Thoracic aorta (tissue), 2 donors: ENCODE data around the gene SMARCD3. TPM values are rescaled to one million over a fixed set of nuclear protein-coding genes. Genes with fewer than 3 reads are reported as not detected.

Source experiments
- ATAC-seq: fragments of 150-250 bp; one replicate; pipeline ENCODE4 v1.8.0; 2017; ENCODE audit warnings: low read depth; ENCODE audit not compliant: insufficient number of reproducible peaks, low FRiP score
- DNase-seq: peaks from one replicate; pipeline ENCODE4 v3.0.0-alpha.2; 2020; ENCODE audit warnings: low spot score
- H3K27ac ChIP-seq, 2 donors: fragments of 200-600 bp; sonication (generic); 1 replicate in 1 of 2; 2 replicates in 1 of 2; pipeline ENCODE4 v1.5.1; 2016; ENCODE audit warnings: mild to moderate bottlenecking in 2 of 2, moderate library complexity in 2 of 2
- H3K27me3 ChIP-seq: fragments of 200-600 bp; sonication (generic); replicated peaks from 2 replicates; pipeline ENCODE4 v1.6.0; 2016; ENCODE audit warnings: mild to moderate bottlenecking; ENCODE audit not compliant: insufficient read depth
- H3K36me3 ChIP-seq: fragments of 200-600 bp; sonication (generic); one replicate; pipeline ENCODE4 v1.5.1; 2016
- H3K4me1 ChIP-seq, 2 donors: fragments of 200-600 bp; sonication (generic); 1 replicate in 1 of 2; 2 replicates in 1 of 2; pipeline versions ENCODE4 v1.5.1 to v1.6.0; 2016; ENCODE audit warnings: low read depth in 2 of 2, mild to moderate bottlenecking in 1 of 2; ENCODE audit not compliant: control insufficient read depth in 1 of 2
- H3K4me3 ChIP-seq: fragments of 200-600 bp; sonication (generic); 2 replicates; pipeline ENCODE4 v1.5.1; 2016; ENCODE audit warnings: mild to moderate bottlenecking
- H3K9me3 ChIP-seq: fragments of 200-600 bp; sonication (generic); 2 replicates; pipeline ENCODE4 v1.5.1; 2016
- CTCF ChIP-seq: fragments of 200-600 bp; sonication (generic); IDR thresholded peaks from one replicate; pipeline ENCODE4 v1.5.1; 2019; ENCODE audit warnings: antibody characterized with exemption
- total RNA-seq, 2 donors: library from RNA; depleted of rRNA; stranded (reverse); fragments of >200 nt; gene quantifications; one replicate each; pipeline versions ENCODE4 v1.1.0 to v1.2.3, GENCODE V29; 2016

SMARCD3 gene
- total RNA-seq, 2 donors from 2014 or later: 51.1 to 110 TPM

GRCh38 chr7:151193203-151193978 is 55.1 kb downstream of the SMARCD3 start:
- Histone ChIP-seq H3K27me3 (no peaks in the 10 kb centered on the region), H3K9me3 (no peaks in the 10 kb centered on the region), H3K4me3 (no peak overlapping the region), H3K27ac (no peak overlapping the region), H3K36me3 (no peaks in the 10 kb centered on the region), H3K4me1 (no peaks in the 10 kb centered on the region)
- ATAC-seq (no peak), DNase-seq (no peak)
- no peak for TF ChIP-seq CTCF

GRCh38 chr7:151192002-151192539 is 56.4 kb downstream of the SMARCD3 start:
- no peak for DNase-seq
- Histone ChIP-seq H3K4me1 (no peaks in the 10 kb centered on the region), H3K4me3 (no peak overlapping the region), H3K27ac (no peak overlapping the region), H3K9me3 (no peaks in the 10 kb centered on the region), H3K27me3 (no peaks in the 10 kb centered on the region), H3K36me3 (no peaks in the 10 kb centered on the region)
- TF ChIP-seq CTCF: no peak
- no peak for ATAC-seq

- no peak overlapping the region for H3K4me3 ChIP-seq
- DNase-seq (no peak), ATAC-seq (no peak)
- H3K9me3 ChIP-seq: no peaks in the 10 kb centered on the region
- TF ChIP-seq CTCF: no peak
- no peaks in the 10 kb centered on the region for H3K27me3 ChIP-seq
- H3K4me1 ChIP-seq: no peaks in the 10 kb centered on the region
- no peak overlapping the region for H3K27ac ChIP-seq
- H3K36me3 ChIP-seq: no peaks in the 10 kb centered on the region
Measured at GRCh38 chr7:151191544-151191943, 57.0 kb downstream of the SMARCD3 start.

- ATAC-seq (no peak), DNase-seq (no peak)
- H3K4me3 ChIP-seq: no peak overlapping the region
- no peak for TF ChIP-seq CTCF
- no peaks in the 10 kb centered on the region for H3K4me1 ChIP-seq
- no peaks in the 10 kb centered on the region for H3K36me3 ChIP-seq
- no peaks in the 10 kb centered on the region for H3K9me3 ChIP-seq
- no peak overlapping the region for H3K27ac ChIP-seq
- H3K27me3 ChIP-seq: no peaks in the 10 kb centered on the region
Measured at GRCh38 chr7:151189038-151189437, 59.5 kb downstream of the SMARCD3 start.

Other genes with a start within 250 kb of the SMARCD3 start
- 1 to 10 TPM in 1 of 2 donors, not detected in 1; 1.2 TPM for gene ATG9B, start 224.2 kb downstream of the SMARCD3 start, total RNA-seq
- gene ABCB8, start 220.2 kb downstream of the SMARCD3 start, total RNA-seq: 10 to 100 TPM; 34.1 to 35.1 TPM
- 1 to 10 TPM; 2.0 to 2.8 TPM for gene ASIC3, start 200.2 kb downstream of the SMARCD3 start, total RNA-seq
- gene CDK5, start 190.8 kb downstream of the SMARCD3 start, total RNA-seq: 1 to 10 TPM; 1.8 to 3.1 TPM
- gene SLC4A2, start 189.1 kb downstream of the SMARCD3 start, total RNA-seq: 100 to 1,000 TPM in 1 of 2 donors, 10 to 100 TPM in 1; 89.1 to 119 TPM
- 100 to 1,000 TPM in 1 of 2 donors, 10 to 100 TPM in 1; 59.0 to 110 TPM for gene FASTK, start 167.9 kb downstream of the SMARCD3 start, total RNA-seq
- gene TMUB1, start 165.2 kb downstream of the SMARCD3 start, total RNA-seq: 10 to 100 TPM; 25.7 to 35.2 TPM
- 10 to 100 TPM; 52.1 to 62.8 TPM for gene AGAP3, start 162.2 kb downstream of the SMARCD3 start, total RNA-seq
- gene GBX1, start 81.0 kb downstream of the SMARCD3 start, total RNA-seq: not detected
- not detected for gene ASB10, start 61.4 kb downstream of the SMARCD3 start, total RNA-seq
- not detected for gene H2BK1, start 38.2 kb downstream of the SMARCD3 start, total RNA-seq
- 10 to 100 TPM; 25.3 to 44.1 TPM for gene ABCF2, start 21.5 kb downstream of the SMARCD3 start, total RNA-seq
- 10 to 100 TPM; 78.9 to 85.3 TPM for gene CHPF2, start 16.2 kb downstream of the SMARCD3 start, total RNA-seq
- gene NUB1, start 93.1 kb upstream of the SMARCD3 start, total RNA-seq: 10 to 100 TPM; 51.0 to 53.4 TPM
- gene WDR86, start 161.3 kb upstream of the SMARCD3 start, total RNA-seq: 1 to 10 TPM in 1 of 2 donors, not detected in 1; 8.5 TPM
- gene CRYGN, start 191.4 kb upstream of the SMARCD3 start, total RNA-seq: under 1 TPM in 1 of 2 donors, not detected in 1; 0.35 TPM